Mesothelial cell of epicardium (in vitro differentiated cells): ENCODE results near the gene CA12. TPM values are rescaled to one million over a fixed set of nuclear protein-coding genes. Genes with fewer than 3 reads are reported as not detected.
A peak's percentile ranks its signal among the peaks of the same experiment; 100 is the strongest.

Source experiments
- DNase-seq, 2 experiments: peaks; one replicate each; pipeline ENCODE4 v3.0.0; 2021; ENCODE audit warnings: low spot score in 2 of 2; ENCODE audit not compliant: unreplicated experiment in 2 of 2
- H3K27ac Mint-ChIP-seq: 2 replicates; pipeline ENCODE4 v1.8.0; 2021; ENCODE audit warnings: mixed read lengths
- H3K27me3 Mint-ChIP-seq: 2 replicates; pipeline ENCODE4 v1.8.0; 2021; ENCODE audit warnings: low read depth, mixed read lengths
- H3K36me3 Mint-ChIP-seq: 2 replicates; pipeline ENCODE4 v1.8.0; 2021; ENCODE audit warnings: mixed read lengths
- H3K4me1 Mint-ChIP-seq: 2 replicates; pipeline ENCODE4 v1.8.0; 2021; ENCODE audit warnings: mixed read lengths
- H3K4me3 Mint-ChIP-seq: 2 replicates; pipeline ENCODE4 v1.8.0; 2021; ENCODE audit warnings: mild to moderate bottlenecking, moderate library complexity, mixed read lengths
- H3K9me3 Mint-ChIP-seq: 2 replicates; pipeline ENCODE4 v1.8.0; 2021; ENCODE audit warnings: mixed read lengths
- CTCF ChIP-seq: fragments of 200-600 bp; sonication (generic); IDR thresholded peaks from one replicate; pipeline ENCODE4 v1.5.0; 2021; ENCODE audit warnings: antibody characterized with exemption; ENCODE audit not compliant: unreplicated experiment
- total RNA-seq: library from RNA; stranded (reverse); gene quantifications from 3 replicates; pipeline ENCODE4 v1.2.1, GENCODE V29; 2021

Gene CA12
- 1.0 to 1.6 TPM (median 1.3 TPM) in 3 replicates for total RNA-seq

GRCh38 chr15:63381301-63382204, at the start of gene CA12:
Gene CA12, minus strand, starts transcription at chr15:63381846. Its CDS starts 126 bp downstream, at chr15:63381720.
- H3K9me3 Mint-ChIP-seq: no peaks in the 10 kb centered on the region
- H3K27ac Mint-ChIP-seq: no peak within 1 kb of the TSS
- H3K36me3 Mint-ChIP-seq: no peaks in the 10 kb centered on the region
- peaks cover 42% of the 10 kb centered on the region for H3K27me3 Mint-ChIP-seq
- no peak for TF ChIP-seq CTCF
- peak; percentile 31 to 61 for DNase-seq
- peaks cover 25% of the 10 kb centered on the region for H3K4me1 Mint-ChIP-seq
- H3K4me3 Mint-ChIP-seq: peak within 1 kb of the TSS; percentile 67

- TF ChIP-seq CTCF: no peak
- H3K36me3 Mint-ChIP-seq: peaks cover 2% of the 10 kb centered on the region
- DNase-seq: no peak
- H3K9me3 Mint-ChIP-seq: peaks cover 10% of the 10 kb centered on the region
- peaks cover 12% of the 10 kb centered on the region for H3K27me3 Mint-ChIP-seq
- H3K4me1 Mint-ChIP-seq: peaks cover 18% of the 10 kb centered on the region
- H3K4me3 Mint-ChIP-seq: no peak overlapping the region
- no peak overlapping the region for H3K27ac Mint-ChIP-seq
Measured at GRCh38 chr15:63430766-63431451, 49.3 kb upstream of the CA12 start.

- no peak overlapping the region for H3K27ac Mint-ChIP-seq
- no peak for DNase-seq
- peaks cover 2% of the 10 kb centered on the region for H3K4me1 Mint-ChIP-seq
- no peak overlapping the region for H3K4me3 Mint-ChIP-seq
- H3K36me3 Mint-ChIP-seq: peaks cover 5% of the 10 kb centered on the region
- H3K27me3 Mint-ChIP-seq: peaks cover 6% of the 10 kb centered on the region
- TF ChIP-seq CTCF: no peak
- H3K9me3 Mint-ChIP-seq: peaks cover 17% of the 10 kb centered on the region
Measured at GRCh38 chr15:63426552-63426951, 44.9 kb upstream of the CA12 start.

GRCh38 chr15:63425426-63425985, 43.9 kb upstream of the CA12 start:
- H3K27ac Mint-ChIP-seq: no peak overlapping the region
- peaks cover 2% of the 10 kb centered on the region for H3K4me1 Mint-ChIP-seq
- TF ChIP-seq CTCF: no peak
- H3K36me3 Mint-ChIP-seq: peaks cover 5% of the 10 kb centered on the region
- H3K9me3 Mint-ChIP-seq: peaks cover 17% of the 10 kb centered on the region
- DNase-seq: no peak
- peaks cover 3% of the 10 kb centered on the region for H3K27me3 Mint-ChIP-seq
- no peak overlapping the region for H3K4me3 Mint-ChIP-seq

GRCh38 chr15:63422891-63423590, 41.4 kb upstream of the CA12 start:
- peaks cover 6% of the 10 kb centered on the region for H3K27me3 Mint-ChIP-seq
- no peak for DNase-seq
- peaks cover 5% of the 10 kb centered on the region for H3K36me3 Mint-ChIP-seq
- peaks cover 2% of the 10 kb centered on the region for H3K4me1 Mint-ChIP-seq
- TF ChIP-seq CTCF: no peak
- no peak overlapping the region for H3K4me3 Mint-ChIP-seq
- H3K9me3 Mint-ChIP-seq: peaks cover 14% of the 10 kb centered on the region
- H3K27ac Mint-ChIP-seq: no peak overlapping the region
